ENCODE measurements around the gene HDAC8.

The HDAC8 gene

GRCh38 chrX:72313707-72314641 is 258.7 kb downstream of the HDAC8 start:
- DNase-seq = no peak

- DNase-seq = no peak
Observed at GRCh38 chrX:72312311-72312940, 260.2 kb downstream of the HDAC8 start.

- DNase-seq = no peak
Observed at GRCh38 chrX:72309297-72310071, 263.2 kb downstream of the HDAC8 start.

GRCh38 chrX:72308566-72309296 is 263.9 kb downstream of the HDAC8 start:
- DNase-seq = peak; percentile 65 to 80 (median 72)

DNA sequence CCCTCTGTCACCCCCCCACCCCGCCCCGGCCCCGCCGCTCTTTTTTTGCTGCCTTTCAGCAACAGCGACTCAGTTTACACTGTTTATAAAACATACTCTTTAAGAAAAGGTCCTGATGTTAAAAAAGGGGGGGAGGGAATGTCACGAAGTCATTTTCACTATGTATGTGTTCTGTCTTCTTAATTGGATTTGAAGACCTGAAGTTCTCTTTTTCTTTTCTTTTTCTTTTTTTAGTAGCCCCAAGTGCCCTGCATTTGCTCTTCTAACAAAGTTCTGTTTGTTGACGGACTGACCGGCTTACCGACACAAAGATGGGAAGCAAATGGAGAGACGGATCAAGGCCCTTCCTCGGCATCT is 264.5 kb downstream of the HDAC8 start:
- DNase-seq = no peak

- peak in 1 of 3 experiments; percentile 39 for DNase-seq
Observed at GRCh38 chrX:72307646-72308051, 265.0 kb downstream of the HDAC8 start.

- DNase-seq = peak; percentile 49 to 88 (median 80)
Observed at GRCh38 chrX:72306851-72307645, 265.6 kb downstream of the HDAC8 start.

DNA sequence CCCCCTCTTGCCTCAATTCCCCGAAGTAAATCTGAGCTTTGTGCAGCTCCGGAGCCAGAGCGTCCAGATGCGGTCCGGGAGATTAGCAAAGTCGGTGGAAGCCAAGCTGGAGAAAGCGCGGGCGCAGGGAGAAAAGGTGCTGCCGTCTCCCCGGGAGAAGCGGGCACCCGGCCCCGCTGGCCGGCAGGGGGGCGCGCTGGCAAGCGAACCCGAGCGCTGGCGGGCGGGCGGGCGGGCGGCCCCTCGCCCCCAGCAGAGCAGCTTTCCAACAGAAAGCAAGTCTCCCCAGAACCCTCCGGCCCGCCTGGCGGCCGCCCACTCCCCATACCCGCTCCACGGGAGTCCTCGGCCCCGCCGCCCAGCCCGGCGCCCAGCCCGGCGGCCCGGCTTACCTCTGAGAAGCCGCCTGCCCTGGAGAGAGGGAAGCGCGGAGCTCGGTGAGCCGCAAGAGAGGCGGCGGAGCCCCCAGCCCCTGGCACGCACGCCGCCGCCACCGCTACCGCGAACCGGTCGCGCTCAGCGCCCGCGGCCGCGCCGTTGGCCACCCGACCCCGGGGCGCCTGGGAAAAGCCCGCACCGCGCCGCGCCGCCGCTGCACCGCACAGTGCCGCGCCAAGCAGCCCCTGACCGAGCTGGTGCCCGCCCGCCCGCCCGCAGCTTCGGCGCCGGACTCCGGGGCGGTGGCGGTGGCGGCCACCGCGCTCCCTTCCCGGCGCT is 266.4 kb downstream of the HDAC8 start:
- peak in 2 of 3 experiments; percentile 71 to 77 for DNase-seq

DNA sequence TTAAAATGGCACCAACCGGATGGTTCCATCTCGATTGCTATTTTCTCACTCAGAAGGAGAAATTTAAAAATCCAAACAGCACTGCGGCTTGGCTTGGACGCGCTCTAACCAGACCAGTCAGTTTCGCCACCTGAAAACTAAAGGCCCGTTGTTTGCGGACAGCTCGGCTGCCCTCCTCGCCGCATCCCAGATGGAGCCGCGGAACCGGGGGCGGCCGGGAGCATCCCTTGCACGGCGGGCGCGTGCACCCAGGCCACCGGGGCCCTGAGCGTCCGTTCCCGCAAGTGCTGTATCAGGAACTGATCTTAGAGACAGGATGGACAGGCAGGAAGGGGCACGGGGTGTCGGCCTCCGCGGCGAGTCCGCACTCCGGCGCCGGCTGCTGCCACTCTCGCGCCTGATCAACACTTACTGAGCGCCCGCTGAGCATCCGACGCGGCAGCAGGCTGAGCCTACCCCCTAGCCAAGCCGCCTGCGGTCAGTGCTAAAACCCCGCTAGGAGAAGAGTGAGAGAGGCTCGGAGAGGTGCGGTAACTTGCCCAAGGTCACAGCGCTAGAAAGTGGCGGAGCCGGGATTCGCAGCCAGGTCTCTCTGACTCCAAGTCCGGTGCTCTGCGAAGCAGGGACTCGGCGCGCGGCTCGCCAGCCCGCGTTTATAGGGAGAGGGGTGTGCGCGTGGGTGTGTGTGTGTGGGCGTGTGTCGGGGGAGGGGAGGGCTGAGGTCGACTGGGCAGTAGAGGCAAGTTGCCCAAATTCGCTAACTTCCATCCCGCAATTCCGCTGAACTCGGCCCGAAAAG is 267.2 kb downstream of the HDAC8 start, which contains the start of gene CITED1:
CITED1 (minus strand) TSS at position 629 of the 799 bp plus-strand sequence. CDS start 3,045 bp downstream, outside the sequence.
- peak in 2 of 3 experiments; percentile 65 to 77 for DNase-seq

GRCh38 chrX:72304877-72305276 is 267.8 kb downstream of the HDAC8 start:
- peak in 2 of 3 experiments; percentile 40 to 56 for DNase-seq

GRCh38 chrX:72301781-72302180 is 270.9 kb downstream of the HDAC8 start:
- no peak for DNase-seq

DNA sequence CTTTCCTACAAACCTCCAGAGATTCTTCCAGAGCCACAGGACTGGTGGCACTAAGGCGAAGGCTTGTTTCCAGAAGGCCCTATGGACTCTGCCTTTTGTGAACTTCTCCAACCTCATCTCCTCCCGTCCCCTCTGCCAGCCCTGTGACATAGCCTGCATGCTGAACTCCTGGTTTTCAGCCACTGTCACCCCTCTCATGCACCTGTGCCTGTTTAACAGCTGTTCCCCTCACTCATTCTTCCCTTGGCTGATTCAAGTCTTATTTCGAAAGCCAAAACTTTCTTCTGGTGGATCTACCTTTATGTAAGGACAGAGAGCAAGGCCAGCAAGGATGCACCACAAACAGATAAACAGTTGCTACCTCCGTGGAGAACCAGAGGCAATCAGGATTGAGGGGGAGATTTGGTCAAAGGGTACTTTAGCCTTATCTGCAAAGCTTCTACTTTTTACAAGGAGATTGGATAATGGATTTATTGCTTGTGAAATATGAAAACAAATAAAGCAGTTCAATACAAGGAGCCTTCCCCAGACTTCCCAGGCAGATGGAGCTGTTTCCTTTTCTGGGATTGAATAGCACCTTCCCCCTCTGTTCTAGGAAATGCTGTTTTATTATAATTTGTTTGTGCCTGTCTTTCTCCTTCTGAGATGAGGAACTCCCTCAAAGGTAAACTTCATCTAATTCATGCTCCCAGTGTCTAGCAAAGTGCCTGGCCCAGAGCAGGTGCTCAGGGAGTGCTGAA is 272.6 kb downstream of the HDAC8 start:
- DNase-seq = no peak

GRCh38 chrX:72297953-72298730 is 274.5 kb downstream of the HDAC8 start:
- DNase-seq = peak in 1 of 3 experiments; percentile 5

DNA sequence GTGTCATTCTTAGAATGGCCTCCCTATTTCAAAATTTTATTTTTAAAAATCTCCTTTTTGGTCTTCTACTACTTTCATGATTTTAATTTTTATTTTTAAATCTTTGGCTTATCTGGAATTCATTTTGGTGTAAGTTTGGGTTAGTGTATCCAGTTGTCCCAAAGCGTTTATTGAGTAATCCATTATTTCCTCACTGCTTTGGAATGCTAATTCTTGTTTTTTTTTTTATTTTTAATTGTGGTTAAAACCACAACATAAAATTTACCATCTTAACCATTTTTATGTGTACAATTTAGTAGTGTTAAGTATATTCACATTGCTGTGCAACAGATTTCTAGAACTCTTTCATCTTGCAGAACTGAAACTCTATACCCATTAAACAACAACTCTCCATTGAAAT is 275.7 kb downstream of the HDAC8 start:
- no peak for DNase-seq

DNA sequence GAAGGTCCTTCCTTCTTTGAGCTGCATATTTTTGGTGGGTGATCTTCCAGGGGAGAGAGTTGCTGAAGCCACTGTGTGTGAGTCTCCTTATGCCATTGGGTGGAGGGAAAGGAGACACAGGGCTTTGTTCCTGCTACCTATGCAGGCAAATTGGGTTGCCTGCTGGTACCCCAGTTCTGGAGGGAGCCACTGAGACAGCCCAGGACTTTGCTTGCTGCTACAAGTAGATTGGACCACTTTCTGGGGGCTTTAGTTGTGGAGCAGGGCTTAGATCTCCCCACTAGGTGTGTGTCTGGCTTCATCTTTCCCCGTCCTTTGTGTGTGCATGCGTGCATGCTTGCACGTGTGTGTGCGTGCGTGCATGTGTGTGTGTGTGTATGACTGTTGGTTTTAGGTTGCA is 276.9 kb downstream of the HDAC8 start:
- DNase-seq = no peak

DNA sequence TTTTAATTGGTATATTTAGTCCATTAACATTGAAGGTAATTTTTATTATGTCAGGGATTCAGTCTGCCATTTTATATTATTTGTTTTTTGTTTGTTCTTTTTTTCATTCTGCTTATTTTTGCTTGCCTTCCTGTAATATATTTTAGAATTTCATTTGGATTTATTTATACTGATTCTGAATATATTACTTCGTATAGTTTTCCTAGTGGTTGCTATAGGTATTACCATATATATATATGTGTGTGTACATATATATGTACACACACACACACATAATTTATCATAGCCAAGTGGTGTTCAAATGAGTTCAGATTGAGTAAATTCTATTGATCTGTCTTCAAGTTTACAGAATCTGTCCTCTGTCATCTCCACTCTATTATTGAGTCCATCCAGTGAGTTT is 278.1 kb downstream of the HDAC8 start:
- DNase-seq = no peak

DNA sequence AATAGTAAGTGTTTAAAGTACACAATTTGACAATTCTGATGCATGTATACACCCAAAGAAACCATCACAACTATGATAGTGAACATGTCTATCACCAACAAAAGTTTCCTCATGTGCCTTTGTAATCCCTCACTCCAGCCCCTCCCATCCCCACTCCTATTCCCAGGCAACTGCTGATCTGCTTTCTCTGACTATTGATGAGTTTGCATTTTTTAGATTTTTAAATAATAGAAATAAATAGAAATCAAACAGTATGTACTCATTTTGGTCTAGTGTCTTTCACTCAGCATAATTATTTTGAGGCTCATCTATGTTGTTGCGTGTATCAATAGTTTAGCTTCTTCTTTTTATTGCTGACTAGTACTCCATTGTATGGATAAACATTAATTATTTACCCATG is 290.3 kb downstream of the HDAC8 start:
- DNase-seq = no peak

DNA sequence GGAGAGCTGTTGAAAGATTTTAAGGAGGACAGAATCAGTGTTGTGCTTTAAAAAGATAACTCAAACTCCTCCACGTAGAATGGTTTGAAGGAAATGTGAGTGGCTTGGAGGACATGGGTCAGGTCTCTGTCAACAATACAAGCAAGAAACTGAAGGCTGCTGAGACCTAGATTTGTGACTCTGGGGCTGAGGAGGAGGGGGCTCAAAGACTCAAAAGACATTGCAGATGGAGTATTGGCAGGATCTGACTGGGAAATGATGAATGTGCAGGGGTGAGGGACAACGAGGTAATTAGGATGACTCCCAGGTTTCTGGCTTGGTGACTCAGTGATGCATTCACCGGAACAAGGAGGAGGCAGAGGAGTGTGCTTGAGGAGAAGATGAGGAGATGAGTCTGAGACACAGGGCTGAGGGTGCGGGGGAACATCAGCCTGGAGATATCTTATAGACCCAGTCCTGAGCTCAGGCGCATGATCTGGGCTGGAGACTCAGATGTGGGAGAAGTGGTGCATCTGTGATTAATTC is 292.3 kb downstream of the HDAC8 start:
- DNase-seq = peak in 1 of 3 experiments; percentile 9

Measured in NCI-H1417 (cell line).